ENCODE measurements around the gene HTR3A. TPM values are rescaled to one million over a fixed set of nuclear protein-coding genes. Genes with fewer than 3 reads are reported as not detected.

Gene HTR3A
- polyA plus RNA-seq, 6 donors from 2014 or later, result 1.8 to 16.1 (median 4.4) TPM

- H3K4me1 Mint-ChIP-seq, result peaks cover 17 to 31% (median 25%) of the 10 kb centered on the region in 3 donors
- no peak overlapping the region for H3K4me3 Mint-ChIP-seq
- ATAC-seq (ENCODE audit: low read depth in 2 of 2) (peak in 1 of 2 donors; percentile 39), DNase-seq (no peak)
- no peaks in the 10 kb centered on the region for H3K9me3 Mint-ChIP-seq
- H3K36me3 Mint-ChIP-seq, result no peaks in the 10 kb centered on the region
- no peak overlapping the region for H3K27ac Mint-ChIP-seq
- H3K27me3 Mint-ChIP-seq, result peaks cover 6 to 9% (median 7%) of the 10 kb centered on the region in 3 donors
Measured at GRCh38 chr11:113984781-113985180, 9.9 kb downstream of the HTR3A start.

GRCh38 chr11:113985906-113986305, 11.0 kb downstream of the HTR3A start:
- Mint-ChIP-seq H3K36me3 (no peaks in the 10 kb centered on the region), H3K4me3 (no peak overlapping the region), H3K4me1 (peaks cover 5 to 19% (median 14%) of the 10 kb centered on the region in 3 donors), H3K9me3 (no peaks in the 10 kb centered on the region), H3K27me3 (peaks cover 6 to 9% (median 8%) of the 10 kb centered on the region in 3 donors), H3K27ac (peak overlapping the region in 1 of 6 donors; percentile 15)
- ATAC-seq (ENCODE audit: low read depth in 2 of 2), result no peak
- no peak for DNase-seq

- DNase-seq, result no peak
- H3K9me3 Mint-ChIP-seq, result no peaks in the 10 kb centered on the region
- H3K4me3 Mint-ChIP-seq, result no peak overlapping the region
- ATAC-seq (ENCODE audit: low read depth in 2 of 2), result no peak
- peaks cover 9 to 11% (median 10%) of the 10 kb centered on the region in 3 donors for H3K27me3 Mint-ChIP-seq
- no peaks in the 10 kb centered on the region for H3K36me3 Mint-ChIP-seq
- H3K4me1 Mint-ChIP-seq, result peaks cover 4 to 15% (median 8%) of the 10 kb centered on the region in 3 donors
- H3K27ac Mint-ChIP-seq, result no peak overlapping the region
Measured at GRCh38 chr11:113986351-113987140, 11.6 kb downstream of the HTR3A start.

- peaks cover 0 to 20% (median 11%) of the 10 kb centered on the region in 3 donors for H3K27me3 Mint-ChIP-seq
- H3K36me3 Mint-ChIP-seq, result no peaks in the 10 kb centered on the region
- H3K27ac Mint-ChIP-seq, result no peak overlapping the region
- ATAC-seq (ENCODE audit: low read depth in 2 of 2) (no peak), DNase-seq (no peak)
- no peaks in the 10 kb centered on the region for H3K9me3 Mint-ChIP-seq
- no peak overlapping the region for H3K4me3 Mint-ChIP-seq
- H3K4me1 Mint-ChIP-seq, result peaks cover 9 to 25% (median 18%) of the 10 kb centered on the region in 3 donors
Measured at GRCh38 chr11:113989381-113989780, 14.5 kb downstream of the HTR3A start.

GRCh38 chr11:113989916-113990315, 15.0 kb downstream of the HTR3A start:
- peaks cover 0 to 20% (median 11%) of the 10 kb centered on the region in 3 donors for H3K27me3 Mint-ChIP-seq

GRCh38 chr11:113991170-113991569, 16.3 kb downstream of the HTR3A start:
- Mint-ChIP-seq H3K4me1 (peaks cover 9 to 27% (median 18%) of the 10 kb centered on the region in 3 donors), H3K27ac (peak overlapping the region in 1 of 6 donors; percentile 68), H3K36me3 (no peaks in the 10 kb centered on the region), H3K9me3 (no peaks in the 10 kb centered on the region), H3K27me3 (peaks cover 0 to 20% (median 13%) of the 10 kb centered on the region in 3 donors), H3K4me3 (no peak overlapping the region)
- ATAC-seq (ENCODE audit: low read depth in 2 of 2) (no peak), DNase-seq (no peak)

More at GRCh38 chr11:113989916-113990315, 15.0 kb downstream of the HTR3A start:
- Mint-ChIP-seq H3K27ac (peak overlapping the region in 2 of 6 donors; percentile 2 to 37), H3K9me3 (no peaks in the 10 kb centered on the region), H3K4me3 (no peak overlapping the region), H3K36me3 (no peaks in the 10 kb centered on the region), H3K4me1 (peaks cover 7 to 27% (median 20%) of the 10 kb centered on the region in 3 donors)
- DNase-seq, result no peak
- no peak for ATAC-seq (ENCODE audit: low read depth in 2 of 2)

GRCh38 chr11:113991718-113992458, 17.0 kb downstream of the HTR3A start:
- Mint-ChIP-seq H3K36me3 (no peaks in the 10 kb centered on the region), H3K4me1 (peaks cover 9 to 27% (median 18%) of the 10 kb centered on the region in 3 donors), H3K27ac (peak overlapping the region in 4 of 6 donors; percentile 1 to 86 (median 51)), H3K9me3 (no peaks in the 10 kb centered on the region), H3K4me3 (no peak overlapping the region), H3K27me3 (peaks cover 0 to 26% (median 13%) of the 10 kb centered on the region in 3 donors)
- DNase-seq (no peak), ATAC-seq (ENCODE audit: low read depth in 2 of 2) (no peak)

GRCh38 chr11:113992459-113993110, 17.7 kb downstream of the HTR3A start:
- H3K27me3 Mint-ChIP-seq, result peaks cover 5 to 30% (median 16%) of the 10 kb centered on the region in 3 donors
- DNase-seq (no peak), ATAC-seq (ENCODE audit: low read depth in 2 of 2) (peak in 1 of 2 donors; percentile 27)
- no peaks in the 10 kb centered on the region for H3K9me3 Mint-ChIP-seq
- no peak overlapping the region for H3K4me3 Mint-ChIP-seq
- peaks cover 9 to 27% (median 18%) of the 10 kb centered on the region in 3 donors for H3K4me1 Mint-ChIP-seq
- no peaks in the 10 kb centered on the region for H3K36me3 Mint-ChIP-seq
- H3K27ac Mint-ChIP-seq, result peak overlapping the region in 5 of 6 donors; percentile 1 to 86 (median 58)

GRCh38 chr11:113994077-113994954, 19.4 kb downstream of the HTR3A start:
- Mint-ChIP-seq H3K4me1 (peaks cover 9 to 24% (median 18%) of the 10 kb centered on the region in 3 donors), H3K9me3 (no peaks in the 10 kb centered on the region), H3K27me3 (peaks cover 9 to 32% (median 13%) of the 10 kb centered on the region in 3 donors), H3K4me3 (peak overlapping the region in 1 of 8 donors; percentile 61), H3K27ac (peak overlapping the region in 4 of 6 donors; percentile 14 to 74 (median 40)), H3K36me3 (no peaks in the 10 kb centered on the region)
- DNase-seq (peak; percentile 45), ATAC-seq (ENCODE audit: low read depth in 2 of 2) (peak; percentile 47 to 64)

- Mint-ChIP-seq H3K27me3 (peaks cover 12 to 36% (median 19%) of the 10 kb centered on the region in 3 donors), H3K36me3 (no peaks in the 10 kb centered on the region), H3K27ac (peak overlapping the region in 3 of 6 donors; percentile 49 to 83 (median 74)), H3K4me3 (no peak overlapping the region), H3K9me3 (no peaks in the 10 kb centered on the region), H3K4me1 (peaks cover 4 to 15% (median 9%) of the 10 kb centered on the region in 3 donors)
- DNase-seq, result no peak
- ATAC-seq (ENCODE audit: low read depth in 2 of 2), result no peak
Measured at GRCh38 chr11:113997473-113997872, 22.6 kb downstream of the HTR3A start.

GRCh38 chr11:113998574-113998973, 23.7 kb downstream of the HTR3A start:
- no peaks in the 10 kb centered on the region for H3K9me3 Mint-ChIP-seq
- no peak for ATAC-seq (ENCODE audit: low read depth in 2 of 2)
- no peaks in the 10 kb centered on the region for H3K36me3 Mint-ChIP-seq
- H3K27ac Mint-ChIP-seq, result no peak overlapping the region
- H3K27me3 Mint-ChIP-seq, result peaks cover 19 to 44% (median 26%) of the 10 kb centered on the region in 3 donors
- peaks cover 4 to 10% (median 6%) of the 10 kb centered on the region in 3 donors for H3K4me1 Mint-ChIP-seq
- H3K4me3 Mint-ChIP-seq, result no peak overlapping the region
- DNase-seq, result no peak

GRCh38 chr11:114000526-114000925, 25.6 kb downstream of the HTR3A start:
- peaks cover 17 to 48% (median 34%) of the 10 kb centered on the region in 3 donors for H3K27me3 Mint-ChIP-seq
- ATAC-seq (ENCODE audit: low read depth in 2 of 2) (no peak), DNase-seq (no peak)
- no peaks in the 10 kb centered on the region for H3K9me3 Mint-ChIP-seq
- no peaks in the 10 kb centered on the region for H3K36me3 Mint-ChIP-seq
- peaks cover 0 to under 1% (median 0%) of the 10 kb centered on the region in 3 donors for H3K4me1 Mint-ChIP-seq
- H3K4me3 Mint-ChIP-seq, result peak overlapping the region in 1 of 8 donors; percentile 37
- H3K27ac Mint-ChIP-seq, result no peak overlapping the region

All from naive B cell (primary cell).